Measurements from ENCODE around the gene UBL5. TPM values are rescaled to one million over a fixed set of nuclear protein-coding genes. Genes with fewer than 3 reads are reported as not detected.

UBL5 gene
- total RNA-seq, 1 donor from 2014 or later: 133 TPM

- Histone ChIP-seq H3K4me3 (ENCODE audit: low read length in 3 of 3) (no peak overlapping the region), H3K9me3 (ENCODE audit: control insufficient read depth in 3 of 3, low read length in 3 of 3) (no peaks in the 10 kb centered on the region), H3K27me3 (ENCODE audit: control insufficient read depth in 3 of 3, insufficient read depth in 3 of 3, low read length in 3 of 3) (no peaks in the 10 kb centered on the region), H3K27ac (ENCODE audit: low read depth, low read length) (no peak overlapping the region), H3K36me3 (ENCODE audit: control insufficient read depth in 3 of 3, insufficient read depth in 3 of 3, low read length in 3 of 3) (no peaks in the 10 kb centered on the region), H3K9ac (ENCODE audit: low read depth in 1 of 3, low read length in 3 of 3) (no peak overlapping the region), H3K4me1 (ENCODE audit: control insufficient read depth in 3 of 3, insufficient read depth in 3 of 3, low read length in 3 of 3) (no peaks in the 10 kb centered on the region)
Measured at GRCh38 chr19:9861503-9861902, 33.8 kb downstream of the UBL5 start.

- Histone ChIP-seq H3K27me3 (ENCODE audit: control insufficient read depth in 3 of 3, insufficient read depth in 3 of 3, low read length in 3 of 3) (no peaks in the 10 kb centered on the region), H3K9me3 (ENCODE audit: control insufficient read depth in 3 of 3, low read length in 3 of 3) (no peaks in the 10 kb centered on the region), H3K9ac (ENCODE audit: low read depth in 1 of 3, low read length in 3 of 3) (no peak overlapping the region), H3K4me1 (ENCODE audit: control insufficient read depth in 3 of 3, insufficient read depth in 3 of 3, low read length in 3 of 3) (peaks cover 0 to 2% (median 0%) of the 10 kb centered on the region in 3 donors), H3K27ac (ENCODE audit: low read depth, low read length) (no peak overlapping the region), H3K4me3 (ENCODE audit: low read length in 3 of 3) (no peak overlapping the region), H3K36me3 (ENCODE audit: control insufficient read depth in 3 of 3, insufficient read depth in 3 of 3, low read length in 3 of 3) (no peaks in the 10 kb centered on the region)
Measured at GRCh38 chr19:9862938-9863337, 35.2 kb downstream of the UBL5 start.

GRCh38 chr19:9863759-9864158 is 36.0 kb downstream of the UBL5 start:
- no peaks in the 10 kb centered on the region for H3K36me3 ChIP-seq (ENCODE audit: control insufficient read depth in 3 of 3, insufficient read depth in 3 of 3, low read length in 3 of 3)
- no peaks in the 10 kb centered on the region for H3K27me3 ChIP-seq (ENCODE audit: control insufficient read depth in 3 of 3, insufficient read depth in 3 of 3, low read length in 3 of 3)

GRCh38 chr19:9865732-9866501 is 38.2 kb downstream of the UBL5 start:
- peaks cover 0 to 2% (median 0%) of the 10 kb centered on the region in 3 donors for H3K4me1 ChIP-seq (ENCODE audit: control insufficient read depth in 3 of 3, insufficient read depth in 3 of 3, low read length in 3 of 3)
- no peak overlapping the region for H3K4me3 ChIP-seq (ENCODE audit: low read length in 3 of 3)
- H3K9me3 ChIP-seq (ENCODE audit: control insufficient read depth in 3 of 3, low read length in 3 of 3): no peaks in the 10 kb centered on the region
- peaks cover 0 to 4% (median 0%) of the 10 kb centered on the region in 3 donors for H3K27me3 ChIP-seq (ENCODE audit: control insufficient read depth in 3 of 3, insufficient read depth in 3 of 3, low read length in 3 of 3)
- no peak overlapping the region for H3K9ac ChIP-seq (ENCODE audit: low read depth in 1 of 3, low read length in 3 of 3)
- H3K27ac ChIP-seq (ENCODE audit: low read depth, low read length): no peak overlapping the region
- no peaks in the 10 kb centered on the region for H3K36me3 ChIP-seq (ENCODE audit: control insufficient read depth in 3 of 3, insufficient read depth in 3 of 3, low read length in 3 of 3)

More at GRCh38 chr19:9863759-9864158, 36.0 kb downstream of the UBL5 start:
- H3K27ac ChIP-seq (ENCODE audit: low read depth, low read length): no peak overlapping the region
- H3K9me3 ChIP-seq (ENCODE audit: control insufficient read depth in 3 of 3, low read length in 3 of 3): no peaks in the 10 kb centered on the region
- H3K9ac ChIP-seq (ENCODE audit: low read depth in 1 of 3, low read length in 3 of 3): no peak overlapping the region
- H3K4me1 ChIP-seq (ENCODE audit: control insufficient read depth in 3 of 3, insufficient read depth in 3 of 3, low read length in 3 of 3): peaks cover 0 to 2% (median 0%) of the 10 kb centered on the region in 3 donors
- no peak overlapping the region for H3K4me3 ChIP-seq (ENCODE audit: low read length in 3 of 3)

- Histone ChIP-seq H3K9ac (ENCODE audit: low read depth in 1 of 3, low read length in 3 of 3) (no peak overlapping the region), H3K36me3 (ENCODE audit: control insufficient read depth in 3 of 3, insufficient read depth in 3 of 3, low read length in 3 of 3) (no peaks in the 10 kb centered on the region)
Measured at GRCh38 chr19:9868983-9869617, 41.4 kb downstream of the UBL5 start.

GRCh38 chr19:9871626-9872338 is 44.1 kb downstream of the UBL5 start:
- Histone ChIP-seq H3K9ac (ENCODE audit: low read depth in 1 of 3, low read length in 3 of 3) (no peak overlapping the region), H3K27ac (ENCODE audit: low read depth, low read length) (no peak overlapping the region), H3K4me1 (ENCODE audit: control insufficient read depth in 3 of 3, insufficient read depth in 3 of 3, low read length in 3 of 3) (peaks cover 0 to 1% (median 0%) of the 10 kb centered on the region in 3 donors), H3K4me3 (ENCODE audit: low read length in 3 of 3) (no peak overlapping the region), H3K9me3 (ENCODE audit: control insufficient read depth in 3 of 3, low read length in 3 of 3) (peaks cover 0 to 4% (median 0%) of the 10 kb centered on the region in 3 donors), H3K36me3 (ENCODE audit: control insufficient read depth in 3 of 3, insufficient read depth in 3 of 3, low read length in 3 of 3) (no peaks in the 10 kb centered on the region), H3K27me3 (ENCODE audit: control insufficient read depth in 3 of 3, insufficient read depth in 3 of 3, low read length in 3 of 3) (peaks cover 0 to 4% (median 0%) of the 10 kb centered on the region in 3 donors)

More at GRCh38 chr19:9868983-9869617, 41.4 kb downstream of the UBL5 start:
- peaks cover 0 to 4% (median 0%) of the 10 kb centered on the region in 3 donors for H3K27me3 ChIP-seq (ENCODE audit: control insufficient read depth in 3 of 3, insufficient read depth in 3 of 3, low read length in 3 of 3)
- H3K27ac ChIP-seq (ENCODE audit: low read depth, low read length): no peak overlapping the region
- H3K9me3 ChIP-seq (ENCODE audit: control insufficient read depth in 3 of 3, low read length in 3 of 3): no peaks in the 10 kb centered on the region
- peaks cover 0 to 2% (median 0%) of the 10 kb centered on the region in 3 donors for H3K4me1 ChIP-seq (ENCODE audit: control insufficient read depth in 3 of 3, insufficient read depth in 3 of 3, low read length in 3 of 3)
- H3K4me3 ChIP-seq (ENCODE audit: low read length in 3 of 3): no peak overlapping the region

GRCh38 chr19:9872618-9873242 is 45.0 kb downstream of the UBL5 start:
- Histone ChIP-seq H3K4me1 (ENCODE audit: control insufficient read depth in 3 of 3, insufficient read depth in 3 of 3, low read length in 3 of 3) (no peaks in the 10 kb centered on the region), H3K4me3 (ENCODE audit: low read length in 3 of 3) (no peak overlapping the region), H3K27ac (ENCODE audit: low read depth, low read length) (no peak overlapping the region), H3K9me3 (ENCODE audit: control insufficient read depth in 3 of 3, low read length in 3 of 3) (peaks cover 0 to 4% (median 0%) of the 10 kb centered on the region in 3 donors), H3K9ac (ENCODE audit: low read depth in 1 of 3, low read length in 3 of 3) (no peak overlapping the region), H3K27me3 (ENCODE audit: control insufficient read depth in 3 of 3, insufficient read depth in 3 of 3, low read length in 3 of 3) (peaks cover 0 to 4% (median 0%) of the 10 kb centered on the region in 3 donors), H3K36me3 (ENCODE audit: control insufficient read depth in 3 of 3, insufficient read depth in 3 of 3, low read length in 3 of 3) (no peaks in the 10 kb centered on the region)

- Histone ChIP-seq H3K4me3 (ENCODE audit: low read length in 3 of 3) (no peak overlapping the region), H3K9ac (ENCODE audit: low read depth in 1 of 3, low read length in 3 of 3) (no peak overlapping the region), H3K27ac (ENCODE audit: low read depth, low read length) (no peak overlapping the region), H3K27me3 (ENCODE audit: control insufficient read depth in 3 of 3, insufficient read depth in 3 of 3, low read length in 3 of 3) (no peaks in the 10 kb centered on the region), H3K36me3 (ENCODE audit: control insufficient read depth in 3 of 3, insufficient read depth in 3 of 3, low read length in 3 of 3) (no peaks in the 10 kb centered on the region), H3K9me3 (ENCODE audit: control insufficient read depth in 3 of 3, low read length in 3 of 3) (peaks cover 0 to 4% (median 2%) of the 10 kb centered on the region in 3 donors), H3K4me1 (ENCODE audit: control insufficient read depth in 3 of 3, insufficient read depth in 3 of 3, low read length in 3 of 3) (no peaks in the 10 kb centered on the region)
Measured at GRCh38 chr19:9875031-9875627, 47.4 kb downstream of the UBL5 start.

GRCh38 chr19:9875796-9876195 is 48.1 kb downstream of the UBL5 start:
- Histone ChIP-seq H3K27me3 (ENCODE audit: control insufficient read depth in 3 of 3, insufficient read depth in 3 of 3, low read length in 3 of 3) (no peaks in the 10 kb centered on the region), H3K4me3 (ENCODE audit: low read length in 3 of 3) (no peak overlapping the region), H3K36me3 (ENCODE audit: control insufficient read depth in 3 of 3, insufficient read depth in 3 of 3, low read length in 3 of 3) (no peaks in the 10 kb centered on the region), H3K9me3 (ENCODE audit: control insufficient read depth in 3 of 3, low read length in 3 of 3) (peaks cover 0 to 4% (median 2%) of the 10 kb centered on the region in 3 donors), H3K27ac (ENCODE audit: low read depth, low read length) (no peak overlapping the region), H3K4me1 (ENCODE audit: control insufficient read depth in 3 of 3, insufficient read depth in 3 of 3, low read length in 3 of 3) (no peaks in the 10 kb centered on the region), H3K9ac (ENCODE audit: low read depth in 1 of 3, low read length in 3 of 3) (no peak overlapping the region)

Measured in skeletal muscle tissue (tissue), 4 donors.